Gastroesophageal sphincter (tissue), 4 donors: ENCODE results near the gene PRDM16. TPM values are rescaled to one million over a fixed set of nuclear protein-coding genes. Genes with fewer than 3 reads are reported as not detected.

ENCODE experiments used
- ATAC-seq: fragments of 150-250 bp; one replicate; pipeline ENCODE4 v1.9.1; 2016; ENCODE audit warnings: mild to moderate bottlenecking, moderate library complexity
- H3K27ac ChIP-seq, 4 donors: fragments of 200-600 bp; sonication (generic) in 3 of 4; 1 replicate in 3 of 4; 2 replicates in 1 of 4; pipeline ENCODE4 v1.5.1; 2016 to 2019
- H3K27me3 ChIP-seq: fragments of 200-600 bp; sonication (generic); one replicate; pipeline ENCODE4 v1.5.1; 2019
- H3K36me3 ChIP-seq, 2 donors: fragments of 200-600 bp; sonication (generic); one replicate each; pipeline ENCODE4 v1.5.1; 2019; ENCODE audit warnings: control low read depth in 1 of 2
- H3K4me1 ChIP-seq, 3 donors: fragments of 200-600 bp; sonication (generic); 1 replicate in 2 of 3; 2 replicates in 1 of 3; pipeline ENCODE4 v1.5.1; 2016 to 2019; ENCODE audit warnings: control low read depth in 2 of 3
- H3K4me3 ChIP-seq, 2 donors: fragments of 200-600 bp; sonication (generic); one replicate each; pipeline ENCODE4 v1.5.1; 2019; ENCODE audit warnings: mild to moderate bottlenecking in 1 of 2, moderate library complexity in 1 of 2
- H3K9me3 ChIP-seq, 3 donors: fragments of 200-600 bp; sonication (generic); one replicate each; pipeline ENCODE4 v1.5.1; 2017 to 2019; ENCODE audit warnings: control low read depth in 2 of 3
- CTCF ChIP-seq, 4 experiments: fragments of 200-600 bp in 2 of 4; fragments of 450-650 bp in 2 of 4; sonication (generic) in 1 of 4; IDR thresholded peaks; one replicate each; pipeline ENCODE4 v1.5.1; 2017 to 2019; ENCODE audit warnings: antibody characterized with exemption in 4 of 4, mild to moderate bottlenecking in 2 of 4, moderate library complexity in 2 of 4
- EP300 ChIP-seq: sonication (generic); formaldehyde crosslinking; IDR thresholded peaks from one replicate; pipeline ENCODE4 v1.6.1; 2017; ENCODE audit warnings: antibody characterized with exemption, mild to moderate bottlenecking
- POLR2A ChIP-seq, 2 donors: fragments of 450-650 bp; IDR thresholded peaks; one replicate each; pipeline ENCODE4 v1.6.1; 2017; ENCODE audit warnings: antibody characterized with exemption in 2 of 2, mild to moderate bottlenecking in 2 of 2, moderate library complexity in 1 of 2
- POLR2AphosphoS5 ChIP-seq: sonication (generic); formaldehyde crosslinking; IDR thresholded peaks from one replicate; pipeline ENCODE4 v1.6.1; 2017; ENCODE audit warnings: antibody characterized with exemption
- WGBS, 2 donors: methylation state at CpG; one replicate each; pipeline ENCODE4 v1.1.5; 2018; ENCODE audit warnings: low coverage in 1 of 2; 5-methylcytosine and 5-hydroxymethylcytosine counted together
- total RNA-seq, 4 donors: library from RNA; depleted of rRNA; stranded (reverse); fragments of >200 nt; gene quantifications; one replicate each; pipeline ENCODE4 v1.1.0, GENCODE V29; 2016

Gene PRDM16
- total RNA-seq, 4 donors from 2014 or later = 1.1 to 3.4 (median 1.6) TPM

GRCh38 chr1:3027611-3028371, 41.2 kb upstream of the PRDM16 start:
- no peaks in the 10 kb centered on the region for H3K36me3 ChIP-seq
- ATAC-seq = no peak
- H3K27ac ChIP-seq = no peak overlapping the region
- TF ChIP-seq CTCF (IDR thresholded peaks at IDR 0.05) (no peak), POLR2A (IDR thresholded peaks at IDR 0.05) (no peak), EP300 (no peak), POLR2AphosphoS5 (no peak)
- no peak overlapping the region for H3K4me3 ChIP-seq
- no peaks in the 10 kb centered on the region for H3K4me1 ChIP-seq
- no peaks in the 10 kb centered on the region for H3K9me3 ChIP-seq
- H3K27me3 ChIP-seq = peaks cover 75% of the 10 kb centered on the region
- WGBS, 2 donors = no CpG with 5 or more reads among the region's 20 CpGs

- H3K4me3 ChIP-seq = no peak overlapping the region
- no peak overlapping the region for H3K27ac ChIP-seq
- no peaks in the 10 kb centered on the region for H3K4me1 ChIP-seq
- TF ChIP-seq POLR2AphosphoS5 = no peak
- no peak for TF ChIP-seq POLR2A (IDR thresholded peaks at IDR 0.05)
- TF ChIP-seq EP300 = no peak
- TF ChIP-seq CTCF (IDR thresholded peaks at IDR 0.05) = no peak
- 3% methylated on average over 6 of the region's 32 CpGs; no CpG with 5 or more reads in 1 of the 2 donors for WGBS, 2 donors
- ATAC-seq = no peak
- peaks cover 83% of the 10 kb centered on the region for H3K27me3 ChIP-seq
- H3K9me3 ChIP-seq = no peaks in the 10 kb centered on the region
- H3K36me3 ChIP-seq = no peaks in the 10 kb centered on the region
Measured at GRCh38 chr1:3028531-3029282, 40.3 kb upstream of the PRDM16 start.

- H3K27me3 ChIP-seq = peaks cover 84% of the 10 kb centered on the region
- no peak overlapping the region for H3K27ac ChIP-seq
- H3K4me1 ChIP-seq = no peaks in the 10 kb centered on the region
- H3K36me3 ChIP-seq = no peaks in the 10 kb centered on the region
- WGBS, 2 donors = 87% methylated on average over 6 of the region's 11 CpGs; no CpG with 5 or more reads in 1 of the 2 donors
- H3K9me3 ChIP-seq = no peaks in the 10 kb centered on the region
- no peak for TF ChIP-seq POLR2A (IDR thresholded peaks at IDR 0.05)
- no peak for TF ChIP-seq CTCF (IDR thresholded peaks at IDR 0.05)
- TF ChIP-seq POLR2AphosphoS5 = no peak
- no peak for TF ChIP-seq EP300
- no peak overlapping the region for H3K4me3 ChIP-seq
- ATAC-seq = no peak
Measured at GRCh38 chr1:3029481-3029961, 39.5 kb upstream of the PRDM16 start.

- WGBS, 2 donors = 93% methylated on average over 11 of the region's 32 CpGs; no CpG with 5 or more reads in 1 of the 2 donors
- Histone ChIP-seq H3K36me3 (no peaks in the 10 kb centered on the region), H3K27me3 (peaks cover 80% of the 10 kb centered on the region), H3K9me3 (no peaks in the 10 kb centered on the region), H3K4me1 (no peaks in the 10 kb centered on the region), H3K27ac (no peak overlapping the region), H3K4me3 (no peak overlapping the region)
- no peak for ATAC-seq
- TF ChIP-seq CTCF (IDR thresholded peaks at IDR 0.05) = no peak
Measured at GRCh38 chr1:3029991-3030662, 38.9 kb upstream of the PRDM16 start.
